Peyer's patch (tissue), 4 donors: ENCODE measurements around the gene GPR161. TPM values are rescaled to one million over a fixed set of nuclear protein-coding genes. Genes with fewer than 3 reads are reported as not detected.
"Not testable (repeated sequence)": the region's sequence is repeated elsewhere in the genome, so short reads cannot be mapped to it uniquely, and the experiment has no call there.

Experiments used
- DNase-seq, 3 donors: peaks; one replicate each; pipeline ENCODE4 v3.0.0-alpha.2; 2017 to 2019
- H3K27ac ChIP-seq, 4 donors: fragments of 200-600 bp; sonication (generic); one replicate each; pipeline ENCODE4 v1.5.1; 2016 to 2019
- H3K27me3 ChIP-seq, 2 donors: fragments of 200-600 bp; sonication (generic); one replicate each; pipeline ENCODE4 v1.5.1; 2019
- H3K36me3 ChIP-seq, 3 donors: fragments of 200-600 bp; sonication (generic); one replicate each; pipeline ENCODE4 v1.5.1; 2016 to 2019
- H3K4me1 ChIP-seq, 4 donors: fragments of 200-600 bp; sonication (generic); one replicate each; pipeline ENCODE4 v1.5.1; 2016 to 2019
- H3K4me3 ChIP-seq, 4 donors: fragments of 200-600 bp; sonication (generic); 1 replicate in 3 of 4; 2 replicates in 1 of 4; pipeline ENCODE4 v1.5.1; 2016 to 2019; ENCODE audit warnings: mild to moderate bottlenecking in 1 of 4
- H3K9me3 ChIP-seq, 4 donors: fragments of 200-600 bp; sonication (generic); one replicate each; pipeline ENCODE4 v1.5.1; 2016 to 2019; ENCODE audit warnings: mild to moderate bottlenecking in 1 of 4
- CTCF ChIP-seq, 6 experiments: fragments of 450-650 bp in 4 of 6; fragments of 200-600 bp in 2 of 6; sonication (generic) in 1 of 6; IDR thresholded peaks; one replicate each; pipeline ENCODE4 v1.5.1; 2017 to 2019; ENCODE audit warnings: antibody characterized with exemption in 6 of 6, mild to moderate bottlenecking in 3 of 6, moderate library complexity in 1 of 6
- POLR2A ChIP-seq, 2 donors: fragments of 450-650 bp; IDR thresholded peaks; one replicate each; pipeline ENCODE4 v1.5.1; 2017; ENCODE audit warnings: antibody characterized with exemption in 2 of 2, mild to moderate bottlenecking in 2 of 2, moderate library complexity in 2 of 2
- total RNA-seq, 4 donors: library from RNA; depleted of rRNA; stranded (reverse); fragments of >200 nt; gene quantifications; one replicate each; pipeline ENCODE4 v1.1.0, GENCODE V29; 2016

Gene GPR161
- total RNA-seq, 4 donors from 2014 or later = 0.35 to 2.3 (median 1.8) TPM

GRCh38 chr1:168155910-168156309, 19.2 kb upstream of the GPR161 start:
- TF ChIP-seq CTCF (IDR thresholded peaks at IDR 0.05) = no peak
- TF ChIP-seq POLR2A (IDR thresholded peaks at IDR 0.05) = no peak
- Histone ChIP-seq H3K27ac (no peak overlapping the region), H3K27me3 (no peaks in the 10 kb centered on the region), H3K4me3 (no peak overlapping the region), H3K36me3 (no peaks in the 10 kb centered on the region), H3K4me1 (no peaks in the 10 kb centered on the region), H3K9me3 (peaks cover 0 to 10% (median 0%) of the 10 kb centered on the region in 4 donors)
- DNase-seq = no peak

GRCh38 chr1:168154707-168155106, 18.0 kb upstream of the GPR161 start:
- H3K27me3 ChIP-seq, H3K4me3 ChIP-seq, H3K36me3 ChIP-seq, H3K27ac ChIP-seq, DNase-seq, H3K9me3 ChIP-seq, H3K4me1 ChIP-seq: not testable (repeated sequence)

GRCh38 chr1:168151935-168152334, 15.2 kb upstream of the GPR161 start:
- no peaks in the 10 kb centered on the region for H3K36me3 ChIP-seq
- no peak overlapping the region for H3K4me3 ChIP-seq
- H3K9me3 ChIP-seq = no peaks in the 10 kb centered on the region
- H3K4me1 ChIP-seq = no peaks in the 10 kb centered on the region
- TF ChIP-seq POLR2A (IDR thresholded peaks at IDR 0.05) = no peak
- no peak for TF ChIP-seq CTCF (IDR thresholded peaks at IDR 0.05)
- no peak for DNase-seq
- H3K27me3 ChIP-seq = no peaks in the 10 kb centered on the region
- H3K27ac ChIP-seq = no peak overlapping the region

- TF ChIP-seq POLR2A (IDR thresholded peaks at IDR 0.05) = no peak
- no peak for TF ChIP-seq CTCF (IDR thresholded peaks at IDR 0.05)
- H3K27me3 ChIP-seq = no peaks in the 10 kb centered on the region
- H3K36me3 ChIP-seq = no peaks in the 10 kb centered on the region
- H3K9me3 ChIP-seq = no peaks in the 10 kb centered on the region
- no peak overlapping the region for H3K27ac ChIP-seq
- H3K4me3 ChIP-seq = no peak overlapping the region
- H3K4me1 ChIP-seq = no peaks in the 10 kb centered on the region
- DNase-seq = no peak
Observed at GRCh38 chr1:168150283-168150682, 13.6 kb upstream of the GPR161 start.

- no peak for DNase-seq
- Histone ChIP-seq H3K36me3 (no peaks in the 10 kb centered on the region), H3K4me1 (no peaks in the 10 kb centered on the region), H3K27me3 (no peaks in the 10 kb centered on the region), H3K27ac (peak overlapping the region in 1 of 4 donors; percentile 26), H3K9me3 (no peaks in the 10 kb centered on the region), H3K4me3 (no peak overlapping the region)
- TF ChIP-seq POLR2A (IDR thresholded peaks at IDR 0.05) (no peak), CTCF (IDR thresholded peaks at IDR 0.05) (no peak)
Observed at GRCh38 chr1:168148916-168149315, 12.2 kb upstream of the GPR161 start.

- no peak for DNase-seq
- Histone ChIP-seq H3K27me3 (no peaks in the 10 kb centered on the region), H3K9me3 (no peaks in the 10 kb centered on the region), H3K27ac (no peak overlapping the region), H3K4me3 (no peak overlapping the region), H3K4me1 (no peaks in the 10 kb centered on the region), H3K36me3 (no peaks in the 10 kb centered on the region)
- TF ChIP-seq CTCF (IDR thresholded peaks at IDR 0.05) (no peak), POLR2A (IDR thresholded peaks at IDR 0.05) (no peak)
Observed at GRCh38 chr1:168146626-168147025, 9.9 kb upstream of the GPR161 start.
